ENCODE results near the gene VNN1.

Gene VNN1

DNA sequence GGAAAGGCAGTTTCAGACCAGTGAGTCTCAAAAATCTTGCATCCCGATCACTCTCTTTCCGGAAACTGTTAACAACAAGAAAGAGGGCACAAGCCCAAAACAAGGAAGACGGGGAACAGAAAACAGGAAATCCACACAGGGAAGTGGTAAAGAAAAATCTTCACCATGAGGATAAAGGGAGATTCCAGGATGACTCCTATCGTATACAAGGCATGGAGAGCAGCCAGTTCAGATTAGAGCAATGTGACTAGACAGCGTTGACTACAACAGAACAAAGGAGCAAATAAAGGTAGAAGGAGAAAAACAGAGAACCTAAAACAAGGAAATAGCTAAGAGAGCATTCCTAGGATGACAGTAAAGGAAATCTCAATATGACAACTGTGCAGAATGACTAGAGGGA, 26.5 kb downstream of the VNN1 start:
- Histone ChIP-seq H3K36me3 (ENCODE audit: control insufficient read depth in 2 of 2, insufficient read depth in 1 of 2, low read length in 2 of 2) (no peaks in the 10 kb centered on the region), H3K4me1 (ENCODE audit: control insufficient read depth, insufficient read depth, low read length) (no peaks in the 10 kb centered on the region), H3K4me3 (ENCODE audit: low read depth, low read length) (no peak overlapping the region), H3K27ac (ENCODE audit: extremely low read depth, low read depth, low read length) (no peak overlapping the region), H3K9me3 (ENCODE audit: control insufficient read depth, insufficient read depth, low read depth, low read length) (no peaks in the 10 kb centered on the region)
- TF ChIP-seq ZNF623 (tag by site-specific recombination; IDR thresholded peaks at IDR 0.05) (no peak), ZNF146 (tag by site-specific recombination; IDR thresholded peaks at IDR 0.05) (no peak), SCRT1 (tag by site-specific recombination; IDR thresholded peaks at IDR 0.05; ENCODE audit: borderline replicate concordance) (no peak), ZNF24 (tag by site-specific recombination; IDR thresholded peaks at IDR 0.05) (no peak), INSM2 (tag by site-specific recombination; IDR thresholded peaks at IDR 0.05) (no peak), SALL2 (tag by site-specific recombination; IDR thresholded peaks at IDR 0.05; ENCODE audit: borderline replicate concordance) (no peak), ZNF473 (tag by site-specific recombination; IDR thresholded peaks at IDR 0.05) (no peak), ZBTB8A (tag by site-specific recombination; IDR thresholded peaks at IDR 0.05) (no peak), ZNF248 (tag by site-specific recombination; IDR thresholded peaks at IDR 0.05) (no peak), ZNF777 (tag by site-specific recombination; IDR thresholded peaks at IDR 0.05; ENCODE audit: borderline replicate concordance) (no peak), ZNF658 (tag by site-specific recombination; IDR thresholded peaks at IDR 0.05) (no peak), BCL11B (tag by site-specific recombination; IDR thresholded peaks at IDR 0.05; ENCODE audit: low read depth) (no peak), HOXC10 (CRISPR knock-in tag; IDR thresholded peaks at IDR 0.05) (no peak)
- TF ChIP-seq, protein P1, sequence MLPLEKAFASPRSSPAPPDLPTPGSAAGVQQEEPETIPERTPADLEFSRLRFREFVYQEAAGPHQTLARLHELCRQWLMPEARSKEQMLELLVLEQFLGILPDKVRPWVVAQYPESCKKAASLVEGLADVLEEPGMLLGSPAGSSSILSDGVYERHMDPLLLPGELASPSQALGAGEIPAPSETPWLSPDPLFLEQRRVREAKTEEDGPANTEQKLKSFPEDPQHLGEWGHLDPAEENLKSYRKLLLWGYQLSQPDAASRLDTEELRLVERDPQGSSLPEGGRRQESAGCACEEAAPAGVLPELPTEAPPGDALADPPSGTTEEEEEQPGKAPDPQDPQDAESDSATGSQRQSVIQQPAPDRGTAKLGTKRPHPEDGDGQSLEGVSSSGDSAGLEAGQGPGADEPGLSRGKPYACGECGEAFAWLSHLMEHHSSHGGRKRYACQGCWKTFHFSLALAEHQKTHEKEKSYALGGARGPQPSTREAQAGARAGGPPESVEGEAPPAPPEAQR (tag by site-specific recombination; IDR thresholded peaks at IDR 0.05), result no peak
- ChIA-PET CTCF (interaction anchor here (2.2 kb wide), 1 partner anchor 18 kb away, joined by 7 read pairs; no protein-coding TSS in a partner anchor), POLR2A (no interaction called here)

GRCh38 chr6:132686531-132686930, 27.3 kb downstream of the VNN1 start:
- CTCF ChIA-PET, result interaction anchor here (0.7 to 2.2 kb wide), 2 partner anchors 17 to 128 kb away, joined by 3 to 7 read pairs; partner anchors contain the start of gene RPS12
- Histone ChIP-seq H3K4me3 (ENCODE audit: low read depth, low read length) (no peak overlapping the region), H3K9me3 (ENCODE audit: control insufficient read depth, insufficient read depth, low read depth, low read length) (no peaks in the 10 kb centered on the region), H3K36me3 (ENCODE audit: control insufficient read depth in 2 of 2, insufficient read depth in 1 of 2, low read length in 2 of 2) (no peaks in the 10 kb centered on the region), H3K27ac (ENCODE audit: extremely low read depth, low read depth, low read length) (no peak overlapping the region), H3K4me1 (ENCODE audit: control insufficient read depth, insufficient read depth, low read length) (no peaks in the 10 kb centered on the region)
- POLR2A ChIA-PET, result no interaction called here
- TF ChIP-seq ZNF830 (tag by site-specific recombination; IDR thresholded peaks at IDR 0.05; ENCODE audit: low read depth), result no peak
- no peak for TF ChIP-seq ZNF16 (tag by site-specific recombination; IDR thresholded peaks at IDR 0.05; ENCODE audit: low read depth)
- no peak for TF ChIP-seq ZNF223 (tag by site-specific recombination; IDR thresholded peaks at IDR 0.05)
- no peak for TF ChIP-seq SCRT1 (tag by site-specific recombination; IDR thresholded peaks at IDR 0.05; ENCODE audit: borderline replicate concordance)
- no peak for TF ChIP-seq FEZF1 (tag by site-specific recombination; IDR thresholded peaks at IDR 0.05)
- no peak for TF ChIP-seq KLF16 (tag by site-specific recombination; IDR thresholded peaks at IDR 0.05)
- TF ChIP-seq, protein P2, sequence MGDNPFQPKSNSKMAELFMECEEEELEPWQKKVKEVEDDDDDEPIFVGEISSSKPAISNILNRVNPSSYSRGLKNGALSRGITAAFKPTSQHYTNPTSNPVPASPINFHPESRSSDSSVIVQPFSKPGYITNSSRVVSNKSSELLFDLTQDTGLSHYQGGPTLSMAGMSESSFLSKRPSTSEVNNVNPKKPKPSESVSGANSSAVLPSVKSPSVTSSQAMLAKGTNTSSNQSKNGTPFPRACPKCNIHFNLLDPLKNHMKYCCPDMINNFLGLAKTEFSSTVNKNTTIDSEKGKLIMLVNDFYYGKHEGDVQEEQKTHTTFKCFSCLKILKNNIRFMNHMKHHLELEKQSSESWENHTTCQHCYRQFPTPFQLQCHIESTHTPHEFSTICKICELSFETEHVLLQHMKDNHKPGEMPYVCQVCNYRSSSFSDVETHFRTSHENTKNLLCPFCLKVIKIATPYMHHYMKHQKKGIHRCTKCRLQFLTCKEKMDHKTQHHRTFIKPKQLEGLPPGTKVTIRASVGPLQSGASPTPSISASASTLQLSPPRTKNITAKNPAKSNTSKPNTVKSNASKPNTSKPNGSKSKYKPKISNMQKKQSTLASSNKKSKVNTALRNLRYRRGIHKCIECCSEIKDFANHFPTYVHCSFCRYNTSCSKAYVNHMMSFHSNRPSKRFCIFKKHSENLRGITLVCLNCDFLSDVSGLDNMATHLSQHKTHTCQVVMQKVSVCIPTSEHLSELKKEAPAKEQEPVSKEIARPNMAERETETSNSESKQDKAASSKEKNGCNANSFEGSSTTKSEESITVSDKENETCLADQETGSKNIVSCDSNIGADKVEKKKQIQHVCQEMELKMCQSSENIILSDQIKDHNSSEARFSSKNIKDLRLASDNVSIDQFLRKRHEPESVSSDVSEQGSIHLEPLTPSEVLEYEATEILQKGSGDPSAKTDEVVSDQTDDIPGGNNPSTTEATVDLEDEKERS (tag by site-specific recombination; IDR thresholded peaks at IDR 0.05), result no peak
- TF ChIP-seq KLF8 (tag by site-specific recombination; IDR thresholded peaks at IDR 0.05), result no peak
- TF ChIP-seq ZBTB7A (tag by site-specific recombination; IDR thresholded peaks at IDR 0.05; ENCODE audit: low read depth), result no peak
- no peak for TF ChIP-seq ZNF658 (tag by site-specific recombination; IDR thresholded peaks at IDR 0.05)
- no peak for TF ChIP-seq PRDM1 (tag by site-specific recombination; IDR thresholded peaks at IDR 0.05)
- TF ChIP-seq ZNF701 (tag by site-specific recombination; IDR thresholded peaks at IDR 0.05), result no peak
- TF ChIP-seq ZNF292 (tag by site-specific recombination; IDR thresholded peaks at IDR 0.05; ENCODE audit: borderline replicate concordance, low read depth), result no peak
- TF ChIP-seq ZNF692 (tag by site-specific recombination; IDR thresholded peaks at IDR 0.05), result no peak
- no peak for TF ChIP-seq ZNF624 (tag by site-specific recombination; IDR thresholded peaks at IDR 0.05)
- TF ChIP-seq, protein P3, sequence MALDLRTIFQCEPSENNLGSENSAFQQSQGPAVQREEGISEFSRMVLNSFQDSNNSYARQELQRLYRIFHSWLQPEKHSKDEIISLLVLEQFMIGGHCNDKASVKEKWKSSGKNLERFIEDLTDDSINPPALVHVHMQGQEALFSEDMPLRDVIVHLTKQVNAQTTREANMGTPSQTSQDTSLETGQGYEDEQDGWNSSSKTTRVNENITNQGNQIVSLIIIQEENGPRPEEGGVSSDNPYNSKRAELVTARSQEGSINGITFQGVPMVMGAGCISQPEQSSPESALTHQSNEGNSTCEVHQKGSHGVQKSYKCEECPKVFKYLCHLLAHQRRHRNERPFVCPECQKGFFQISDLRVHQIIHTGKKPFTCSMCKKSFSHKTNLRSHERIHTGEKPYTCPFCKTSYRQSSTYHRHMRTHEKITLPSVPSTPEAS (tag by site-specific recombination; IDR thresholded peaks at IDR 0.05), result no peak

Data from HEK293 (cell line).